UCSD-AML1 (cell line): ENCODE results near the gene SWSAP1.

Experiments
- DNase-seq: peaks from one replicate; lab custom pipeline; 2025; ENCODE audit not compliant: unreplicated experiment; lab: John Stamatoyannopoulos, UW

The SWSAP1 gene

DNA sequence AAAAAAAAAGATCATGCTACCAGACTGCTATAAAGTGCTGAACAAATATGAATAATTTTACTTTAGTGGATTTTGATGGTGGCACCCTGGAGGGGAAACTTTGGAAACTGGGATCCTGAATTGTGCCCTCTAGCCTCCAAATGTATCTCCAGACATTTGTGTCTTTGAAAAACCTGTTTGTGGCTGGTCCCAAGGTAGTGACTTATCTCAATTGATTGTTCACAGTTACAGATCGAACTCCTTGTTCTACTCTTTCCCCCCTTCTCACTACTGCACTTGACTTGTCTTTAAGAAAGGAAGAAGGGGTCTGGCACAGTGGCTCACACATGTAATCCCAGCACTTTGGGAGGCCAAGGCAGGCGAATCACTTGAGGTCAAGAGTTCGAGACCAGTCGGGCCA lies 34.1 kb downstream of the SWSAP1 start:
- DNase-seq = no peak

DNA sequence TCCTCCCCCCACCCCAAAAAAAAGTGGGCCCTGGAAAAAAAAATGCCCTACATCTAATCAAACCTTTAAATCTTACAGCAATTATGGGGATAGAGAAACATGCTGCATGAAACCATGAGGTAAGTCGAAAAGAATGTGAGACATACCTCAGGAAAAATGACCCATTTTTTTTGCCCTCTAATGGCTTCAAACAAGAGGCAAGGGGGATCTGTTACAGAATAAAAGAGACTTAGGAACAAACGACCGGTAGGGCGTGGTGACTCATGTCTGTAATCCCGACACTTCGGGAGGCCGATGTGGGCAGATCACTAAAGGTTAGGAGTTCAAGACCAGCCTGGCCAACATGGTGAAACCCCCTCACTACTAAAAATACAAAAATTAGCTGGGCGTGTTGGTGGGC lies 36.2 kb downstream of the SWSAP1 start:
- no peak for DNase-seq

DNA sequence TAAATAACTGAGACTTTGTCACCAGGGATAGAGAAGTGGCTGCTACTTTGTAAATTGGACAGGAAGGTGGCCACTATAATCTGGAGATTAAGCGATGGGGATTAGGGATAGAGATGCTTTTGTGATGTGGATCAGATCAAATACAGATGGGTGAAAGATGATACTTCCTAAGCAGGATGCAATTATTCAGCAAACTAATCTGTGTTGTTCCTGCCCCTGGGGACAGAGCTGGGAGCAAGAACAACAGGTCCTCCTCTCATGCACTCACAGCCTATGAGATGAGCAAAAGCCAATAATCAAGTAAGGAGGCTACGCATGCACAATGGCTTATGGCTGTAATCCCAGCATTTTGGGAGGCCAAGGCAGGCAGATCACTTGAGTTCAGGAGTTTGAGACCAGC lies 40.1 kb downstream of the SWSAP1 start:
- no peak for DNase-seq

DNA sequence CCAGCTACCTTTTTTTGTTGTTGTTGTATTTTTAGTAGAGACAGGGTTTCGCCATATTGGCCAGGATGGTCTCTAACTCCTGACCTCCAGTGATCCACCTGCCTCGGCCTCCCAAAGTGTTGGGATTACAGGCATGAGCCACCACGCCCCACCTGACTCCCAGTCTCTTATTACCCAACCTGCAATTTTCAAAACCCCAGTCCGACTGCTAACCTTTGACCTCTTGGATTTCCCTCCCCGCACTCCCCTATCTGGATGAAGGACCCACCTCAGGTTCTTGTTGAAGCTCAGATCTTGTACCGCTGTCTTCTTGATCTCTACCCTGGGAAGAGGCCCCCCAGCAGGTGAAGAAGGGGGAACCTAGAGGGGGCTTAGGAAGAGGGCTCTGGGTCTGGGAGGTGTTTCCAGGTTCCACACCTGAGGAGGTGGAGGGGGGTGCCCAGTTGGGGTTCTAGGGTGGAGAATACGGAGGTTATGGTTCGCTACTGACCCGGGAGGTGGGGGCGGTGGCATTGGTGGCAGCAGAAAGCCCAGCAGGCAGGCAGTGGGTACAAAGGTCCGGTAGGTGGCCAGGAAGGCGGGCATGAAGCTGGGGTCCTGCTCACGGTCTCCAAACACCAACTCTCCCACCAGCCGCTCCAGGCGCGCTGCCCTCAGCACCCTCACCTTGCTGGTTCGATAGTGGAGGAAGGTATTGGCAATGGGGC lies 42.0 kb downstream of the SWSAP1 start:
- no peak for DNase-seq

DNA sequence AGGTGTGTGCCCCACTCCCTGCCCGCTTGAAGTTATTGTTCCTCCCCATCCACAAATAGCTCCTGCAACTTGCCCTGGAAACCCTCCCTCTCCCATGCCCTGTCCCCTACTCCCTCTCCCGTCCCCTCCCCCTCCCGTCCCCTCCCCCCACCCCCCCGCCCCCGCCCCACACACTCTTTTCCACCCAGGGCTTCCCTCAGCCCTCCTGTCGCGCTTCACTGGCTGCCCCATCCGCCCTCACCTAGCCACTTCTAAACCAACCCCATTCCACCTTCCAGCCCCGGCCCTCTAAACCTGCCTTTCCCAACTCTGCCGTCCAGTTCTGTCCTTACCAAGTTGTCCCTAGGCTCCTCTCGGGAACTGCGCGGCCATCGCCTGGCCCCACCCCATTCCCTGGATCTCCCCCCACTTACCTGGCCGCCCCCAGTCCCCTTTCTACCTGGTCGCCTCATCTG lies 43.7 kb downstream of the SWSAP1 start:
- DNase-seq = no peak

DNA sequence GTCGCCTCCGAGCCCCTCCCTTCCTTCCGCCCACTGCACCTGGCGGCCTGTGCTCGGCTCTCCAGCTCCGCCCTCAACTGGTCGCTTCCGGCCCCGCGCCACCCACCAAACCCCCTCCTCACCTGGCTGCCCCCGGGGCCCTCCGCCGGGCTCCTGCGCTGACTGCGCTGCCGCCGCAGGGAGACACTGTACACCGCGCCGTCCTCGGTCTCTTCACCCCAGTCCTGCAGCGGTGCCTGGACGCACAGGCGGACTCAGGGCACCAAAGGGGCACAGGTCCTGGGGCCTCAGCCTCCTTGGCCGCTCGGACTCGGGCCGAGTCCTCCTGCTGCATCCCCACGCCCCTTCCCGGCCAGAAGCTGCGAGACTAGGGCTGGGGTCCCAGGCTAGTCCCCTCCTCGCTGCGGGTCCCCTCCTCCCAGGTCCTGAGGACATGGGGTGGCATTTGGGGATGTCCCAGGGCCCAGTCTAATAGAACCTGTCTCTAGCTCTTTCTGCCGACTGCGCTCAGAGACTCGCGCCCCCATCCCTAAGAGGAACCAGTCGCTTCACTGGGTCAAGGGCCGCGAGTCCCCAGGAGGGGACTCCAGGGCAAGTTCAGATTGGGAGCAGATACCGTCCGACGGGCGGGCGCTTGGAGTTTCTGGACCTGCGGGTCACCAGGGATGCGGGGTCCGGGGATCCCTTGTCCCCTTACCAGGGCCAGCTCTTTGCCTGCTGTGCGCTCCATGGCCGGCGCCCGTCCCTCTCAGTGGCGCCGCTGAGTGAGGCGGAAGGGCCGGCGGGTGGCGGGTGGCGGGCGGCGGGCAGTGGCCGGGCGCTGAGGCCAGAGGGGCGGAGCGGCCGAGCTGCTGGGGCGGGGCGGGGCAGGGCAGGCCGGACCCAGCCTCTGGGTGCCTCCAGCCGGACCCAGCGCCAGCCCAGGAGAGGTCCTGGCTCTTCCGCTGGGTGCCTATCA lies 44.4 kb downstream of the SWSAP1 start, which contains the start of gene RGL3:
Gene RGL3, minus strand, starts transcription at position 766 of the 958 bp plus-strand sequence. Its CDS starts 36 bp downstream, at position 730.
- DNase-seq = no peak

DNA sequence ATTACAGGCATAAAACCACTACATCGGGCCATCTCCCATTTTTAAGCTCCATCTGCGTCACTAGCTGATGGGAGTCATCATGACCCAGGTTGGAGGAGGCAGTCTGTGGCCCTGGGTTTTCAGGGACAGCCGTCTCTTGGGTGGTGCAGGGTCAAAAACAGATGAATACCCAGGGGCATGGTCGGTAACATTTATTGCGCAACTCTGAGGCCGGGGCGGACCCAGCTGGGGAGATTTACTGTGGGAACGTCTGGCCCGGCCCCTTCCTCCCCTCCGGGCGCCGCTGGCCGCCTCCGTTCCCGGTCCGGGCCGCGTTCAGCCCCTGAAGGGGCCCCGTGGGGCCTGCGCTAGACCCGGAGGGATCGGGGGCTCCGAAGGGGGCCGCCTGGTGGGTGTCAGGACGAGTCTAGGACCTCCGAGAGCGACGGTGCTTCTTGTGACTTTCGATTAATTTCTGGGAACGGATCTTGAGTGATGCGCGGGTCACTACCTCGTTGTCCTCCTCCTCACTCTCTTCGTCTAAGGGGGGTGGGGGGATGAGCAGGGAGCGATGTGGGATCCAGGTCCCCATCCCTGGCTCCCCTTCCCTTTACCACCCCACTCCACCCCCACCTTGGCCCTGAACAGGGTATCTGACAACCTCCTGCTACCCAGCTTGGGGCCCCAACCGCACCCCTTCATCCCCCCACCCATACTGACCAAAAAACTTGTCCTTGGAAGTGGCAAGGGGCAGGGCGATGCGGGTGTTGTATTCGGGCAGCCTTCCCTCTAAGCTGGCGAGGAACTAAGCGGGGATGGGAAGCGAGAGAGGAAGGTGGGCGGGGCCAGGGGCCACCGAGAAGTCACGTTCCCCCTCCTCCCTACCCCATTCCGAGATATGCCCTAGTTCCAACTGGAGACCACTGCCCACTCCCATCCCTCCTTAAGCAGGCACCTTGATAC lies 46.2 kb downstream of the SWSAP1 start:
- DNase-seq = no peak

DNA sequence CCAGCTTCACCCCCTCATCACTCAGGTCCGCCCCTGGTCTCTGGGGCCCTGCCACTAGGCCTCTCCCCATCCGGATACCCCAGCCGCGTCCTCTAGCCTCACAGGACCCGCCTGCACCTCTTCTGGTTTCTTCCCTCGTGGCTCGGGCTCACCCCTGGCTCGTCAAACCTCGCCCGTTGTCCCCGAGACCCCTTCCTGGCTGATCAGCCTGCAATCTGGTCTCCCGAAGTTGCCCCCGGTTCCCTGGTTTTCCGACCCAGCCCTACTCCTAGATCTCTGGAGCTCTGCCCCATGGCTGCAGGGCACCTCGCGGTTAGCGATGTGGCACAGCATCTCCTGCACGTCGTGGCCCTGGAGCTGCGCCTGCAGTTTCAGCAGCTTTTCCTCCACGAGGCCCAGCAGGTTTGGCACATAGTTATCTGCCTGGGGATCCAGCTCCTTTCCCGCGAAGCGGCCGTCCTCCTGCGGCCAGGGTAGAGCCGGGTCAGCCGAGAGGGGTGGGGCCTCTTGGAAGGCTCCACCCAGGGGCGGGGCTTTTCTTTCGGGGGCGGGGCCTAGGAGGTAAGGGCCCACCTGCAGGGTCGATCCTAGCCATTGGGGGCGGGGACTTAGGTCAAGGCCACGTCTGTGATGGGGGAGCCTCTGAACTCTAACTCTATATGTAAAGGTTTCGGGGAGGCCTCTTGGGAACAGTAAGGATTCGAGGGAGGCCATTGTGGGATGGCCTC lies 47.1 kb downstream of the SWSAP1 start:
- no peak for DNase-seq

DNA sequence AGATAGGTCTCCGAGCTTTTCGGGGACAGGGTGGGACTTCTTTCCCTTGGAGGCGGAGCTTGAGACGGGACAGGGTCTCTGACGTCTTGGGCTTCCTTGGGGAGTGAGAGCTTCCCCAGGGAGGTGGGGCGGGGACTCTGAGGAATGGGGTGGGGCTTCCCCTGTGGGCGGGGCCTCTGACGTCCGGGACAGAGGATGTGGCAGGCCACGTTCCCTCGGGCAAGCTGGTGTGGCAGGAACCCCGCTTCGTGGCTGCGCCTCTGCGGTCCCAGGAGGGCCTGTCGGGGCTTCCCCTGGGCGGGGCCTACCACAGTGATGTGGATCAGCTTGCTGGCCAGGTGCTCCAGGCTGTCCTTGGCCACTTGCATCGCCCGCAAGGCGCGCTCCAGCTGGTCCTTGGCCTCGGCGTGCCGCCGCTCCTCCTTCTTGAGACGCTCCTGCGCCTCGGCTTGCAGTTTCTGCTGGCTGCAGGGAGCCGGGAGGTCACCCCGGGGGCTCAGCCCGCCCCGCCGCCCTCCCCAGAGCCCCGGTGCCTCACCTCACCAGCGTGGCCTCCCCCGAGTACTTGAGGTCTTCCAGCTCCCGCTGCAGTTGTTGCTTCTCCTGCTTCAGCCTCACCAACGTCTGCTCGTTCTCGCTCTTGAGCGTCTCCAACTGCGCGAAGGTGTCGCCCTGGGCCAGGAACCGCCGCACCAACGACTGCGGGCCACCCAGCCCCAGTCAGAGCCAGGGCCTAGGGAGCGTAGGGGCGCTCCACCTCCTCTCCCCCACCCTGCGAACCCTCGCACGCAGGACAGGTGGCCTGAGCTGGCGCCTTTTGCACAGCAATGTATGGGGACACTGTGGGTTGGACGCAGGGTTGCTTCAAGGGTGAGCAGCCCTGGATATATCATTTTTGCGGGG lies 47.9 kb downstream of the SWSAP1 start:
- peak; percentile 63 for DNase-seq

DNA sequence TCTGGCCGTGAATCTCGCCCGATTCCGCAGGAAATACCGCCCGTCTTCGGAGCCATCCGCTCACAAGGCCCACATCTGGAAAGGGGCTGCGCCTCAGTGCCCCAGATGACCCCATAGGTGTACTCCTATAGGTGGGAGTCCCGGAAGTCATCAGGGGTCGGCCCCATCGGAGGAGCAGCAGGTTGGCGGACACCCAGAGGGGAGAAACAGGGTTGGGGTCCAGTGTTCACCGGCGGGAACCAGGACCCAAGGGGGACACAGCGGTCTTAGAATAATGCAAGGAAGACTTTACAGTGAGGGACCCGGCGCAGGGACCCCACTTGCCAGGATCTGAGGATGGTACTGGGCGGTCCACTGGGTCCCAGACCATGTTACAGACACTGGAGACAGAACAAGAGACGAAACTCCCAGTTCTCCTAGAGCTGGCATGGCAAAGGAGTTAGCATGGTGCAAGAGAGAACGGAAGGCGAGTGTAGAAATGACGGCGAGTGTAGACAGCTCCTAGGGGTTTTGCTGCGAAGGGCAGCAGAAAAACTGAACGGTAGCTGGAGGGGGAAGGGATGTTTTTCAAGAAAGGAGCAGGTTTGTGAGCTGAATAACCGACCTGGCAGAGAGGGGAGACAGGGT lies 48.8 kb downstream of the SWSAP1 start:
- DNase-seq = no peak

DNA sequence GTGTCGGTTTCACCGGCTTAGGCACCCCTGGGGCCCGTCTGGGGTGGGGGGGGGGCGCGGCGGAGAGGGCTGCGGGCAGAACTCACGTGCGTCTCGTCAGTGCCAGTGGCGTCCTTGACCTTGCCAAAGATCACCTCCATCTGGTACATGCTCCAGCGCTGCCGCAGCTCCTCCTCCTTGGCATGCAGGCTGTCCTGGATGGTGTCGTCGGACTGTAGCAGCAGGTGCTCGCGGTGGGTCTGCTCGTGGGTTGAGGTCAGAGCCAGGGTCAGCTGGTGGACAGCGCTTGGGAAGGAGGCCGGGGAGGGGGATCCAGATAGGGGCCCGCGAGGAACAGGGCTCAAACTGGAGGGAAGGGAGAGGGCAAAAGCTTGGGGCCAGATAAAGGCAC lies 49.3 kb downstream of the SWSAP1 start:
- no peak for DNase-seq
